HepG2 (cell line): Measurements from ENCODE around the gene USP24. TPM values are rescaled to one million over a fixed set of nuclear protein-coding genes. Genes with fewer than 3 reads are reported as not detected.

ENCODE experiments used
- HDAC6 ChIP-seq: fragments of 200-600 bp; sonication (generic); IDR thresholded peaks from 2 replicates; pipeline ENCODE4 v1.7.0; 2017; ENCODE audit warnings: mild to moderate bottlenecking, antibody characterized with exemption, low read length, low read depth
- ISL2 ChIP-seq: sonication (generic); formaldehyde crosslinking; IDR thresholded peaks from 2 replicates; pipeline ENCODE4 v1.5.0; 2020; ENCODE audit warnings: missing genetic modification reagents
- JARID2 ChIP-seq: sonication (generic); formaldehyde crosslinking; IDR thresholded peaks from 2 replicates; pipeline ENCODE4 v1.8.1; 2023; ENCODE audit warnings: missing genetic modification reagents, inconsistent platforms; ENCODE audit not compliant: insufficient replicate concordance
- MLLT10 ChIP-seq: sonication (generic); formaldehyde crosslinking; IDR thresholded peaks from 2 replicates; pipeline ENCODE4 v1.4.0; 2020; ENCODE audit warnings: missing genetic modification reagents
- NFE2 ChIP-seq: sonication (generic); formaldehyde crosslinking; IDR thresholded peaks from 2 replicates; pipeline ENCODE4 v1.4.0; 2020; ENCODE audit warnings: missing genetic modification reagents
- RAD21 ChIP-seq: fragments of 450-650 bp; formaldehyde crosslinking; IDR thresholded peaks from 2 replicates; pipeline ENCODE4 v1.5.0; 2020; ENCODE audit warnings: mild to moderate bottlenecking
- SALL2 ChIP-seq: sonication (generic); formaldehyde crosslinking; IDR thresholded peaks from 2 replicates; pipeline ENCODE4 v1.8.1; 2023; ENCODE audit warnings: mild to moderate bottlenecking, missing genetic modification reagents, inconsistent platforms
- SNRNP70 ChIP-seq: fragments of 200-400 bp; formaldehyde crosslinking; IDR thresholded peaks from 2 replicates; pipeline ENCODE4 v1.6.1; 2017; ENCODE audit warnings: mild to moderate bottlenecking, low read depth, low read length, moderate library complexity
- STAG1 ChIP-seq: sonication (generic); formaldehyde crosslinking; IDR thresholded peaks from 2 replicates; pipeline ENCODE4 v1.4.0; 2020; ENCODE audit warnings: missing genetic modification reagents
- TCF7L2 ChIP-seq: IDR thresholded peaks from 2 replicates; pipeline ENCODE4 v1.6.1; 2011; ENCODE audit warnings: mild to moderate bottlenecking, low read depth, low read length, moderate library complexity
- TEAD2 ChIP-seq: sonication (generic); formaldehyde crosslinking; IDR thresholded peaks from 2 replicates; pipeline ENCODE4 v1.9.0; 2021; ENCODE audit warnings: missing genetic modification reagents
- WIZ ChIP-seq: sonication (generic); formaldehyde crosslinking; IDR thresholded peaks from 2 replicates; pipeline ENCODE4 v1.5.1; 2020; ENCODE audit warnings: mild to moderate bottlenecking, missing genetic modification reagents
- YEATS4 ChIP-seq: sonication (generic); formaldehyde crosslinking; IDR thresholded peaks from 2 replicates; pipeline ENCODE4 v1.4.0; 2020; ENCODE audit warnings: missing genetic modification reagents, borderline replicate concordance
- ZBTB7A ChIP-seq: sonication (generic); formaldehyde crosslinking; IDR thresholded peaks from 2 replicates; pipeline ENCODE4 v1.8.0; 2022; ENCODE audit warnings: mild to moderate bottlenecking, missing genetic modification reagents
- ZNF225 ChIP-seq: sonication (generic); formaldehyde crosslinking; IDR thresholded peaks from 2 replicates; pipeline ENCODE4 v1.4.0; 2020; ENCODE audit warnings: mild to moderate bottlenecking, missing genetic modification reagents
- ZNF230 ChIP-seq: sonication (generic); formaldehyde crosslinking; IDR thresholded peaks from 2 replicates; pipeline ENCODE4 v1.4.0; 2020; ENCODE audit warnings: mild to moderate bottlenecking, missing genetic modification reagents
- ZNF34 ChIP-seq: sonication (generic); formaldehyde crosslinking; IDR thresholded peaks from 2 replicates; pipeline ENCODE4 v1.4.0; 2020; ENCODE audit warnings: mild to moderate bottlenecking, missing genetic modification reagents, borderline replicate concordance
- ZNF354B ChIP-seq: sonication (generic); formaldehyde crosslinking; IDR thresholded peaks from 2 replicates; pipeline ENCODE4 v1.8.0; 2022; ENCODE audit warnings: mild to moderate bottlenecking, missing genetic modification reagents
- ZNF891 ChIP-seq: sonication (generic); formaldehyde crosslinking; IDR thresholded peaks from 2 replicates; pipeline ENCODE4 v1.5.0; 2020; ENCODE audit warnings: mild to moderate bottlenecking, missing genetic modification reagents
- ZSCAN12 ChIP-seq: sonication (generic); formaldehyde crosslinking; IDR thresholded peaks from 2 replicates; pipeline ENCODE4 v1.9.0; 2021; ENCODE audit warnings: mild to moderate bottlenecking, missing genetic modification reagents
- polyA plus RNA-seq, 8 experiments: library from polyadenylated mRNA; depleted of rRNA in 3 of 8; stranded (reverse) in 7 of 8; unstranded in 1 of 8; fragments of >200 nt; fragmentation: Illumina TruSeq in 4 of 8; extraction: Trizol in 4 of 8; gene quantifications; 2 replicates each; pipeline versions ENCODE4 v1.2.1 to v1.2.3, GENCODE V29; 2011 to 2016; ENCODE audit warnings: low read depth in 4 of 8, missing spikeins in 1 of 8, mixed read lengths in 1 of 8; ENCODE audit not compliant: insufficient read depth in 1 of 8
- total RNA-seq, 5 experiments: library from RNA; depleted of rRNA; stranded (reverse); fragments of >200 nt; fragmentation: Illumina TruSeq; extraction: Trizol; gene quantifications; 2 replicates each; pipeline ENCODE4 v1.2.3, GENCODE V29; 2016; ENCODE audit warnings: low read depth in 1 of 5
- TF ChIP-seq, protein P1 (sequence below): sonication (generic); formaldehyde crosslinking; IDR thresholded peaks from 2 replicates; pipeline ENCODE4 v1.5.1; 2020; ENCODE audit warnings: mild to moderate bottlenecking, missing genetic modification reagents, moderate library complexity
- TF ChIP-seq, protein P2 (sequence below), 2 experiments: sonication (generic) in 1 of 2; formaldehyde crosslinking in 1 of 2; IDR thresholded peaks; 2 replicates each; pipeline versions ENCODE4 v1.5.1 to v1.6.1; 2011 to 2020; ENCODE audit warnings: borderline replicate concordance in 1 of 2, low read depth in 1 of 2, low read length in 1 of 2, mild to moderate bottlenecking in 1 of 2, missing genetic modification reagents in 1 of 2, moderate library complexity in 1 of 2
- TF ChIP-seq, protein P3 (sequence below): sonication (generic); formaldehyde crosslinking; IDR thresholded peaks from 2 replicates; pipeline ENCODE4 v1.5.0; 2020; ENCODE audit warnings: missing genetic modification reagents

The USP24 gene
- total and polyA plus RNA-seq, 2 of the 13 experiments (the other 11 are each of a cell fraction or from before 2014, with no cell fraction given), result 18.8 to 47.6 TPM

DNA sequence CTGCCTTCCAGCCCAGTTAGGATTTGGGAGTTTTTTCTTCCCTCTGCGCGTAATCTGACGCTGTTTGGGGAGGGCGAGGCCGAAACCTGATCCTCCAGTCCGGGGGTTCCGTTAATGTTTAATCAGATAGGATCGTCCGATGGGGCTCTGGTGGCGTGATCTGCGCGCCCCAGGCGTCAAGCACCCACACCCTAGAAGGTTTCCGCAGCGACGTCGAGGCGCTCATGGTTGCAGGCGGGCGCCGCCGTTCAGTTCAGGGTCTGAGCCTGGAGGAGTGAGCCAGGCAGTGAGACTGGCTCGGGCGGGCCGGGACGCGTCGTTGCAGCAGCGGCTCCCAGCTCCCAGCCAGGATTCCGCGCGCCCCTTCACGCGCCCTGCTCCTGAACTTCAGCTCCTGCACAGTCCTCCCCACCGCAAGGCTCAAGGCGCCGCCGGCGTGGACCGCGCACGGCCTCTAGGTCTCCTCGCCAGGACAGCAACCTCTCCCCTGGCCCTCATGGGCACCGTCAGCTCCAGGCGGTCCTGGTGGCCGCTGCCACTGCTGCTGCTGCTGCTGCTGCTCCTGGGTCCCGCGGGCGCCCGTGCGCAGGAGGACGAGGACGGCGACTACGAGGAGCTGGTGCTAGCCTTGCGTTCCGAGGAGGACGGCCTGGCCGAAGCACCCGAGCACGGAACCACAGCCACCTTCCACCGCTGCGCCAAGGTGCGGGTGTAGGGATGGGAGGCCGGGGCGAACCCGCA lies 175.7 kb downstream of the USP24 start, which contains the start of gene PCSK9 (continued):
- TF ChIP-seq MLLT10 (CRISPR knock-in tag) (0 out of 2 replicates have a peak, but pooled peaks have one; percentile 47), YEATS4 (CRISPR knock-in tag) (peak; percentile 76), ISL2 (CRISPR knock-in tag) (no peak), JARID2 (CRISPR knock-in tag) (no peak), NFE2 (CRISPR knock-in tag) (no peak), HDAC6 (no peak), ZNF230 (peak; percentile 77; the same call in 1 of the 2 replicates), ZBTB7A (CRISPR knock-in tag) (peak; percentile 27; the same call in 1 of the 2 replicates), STAG1 (CRISPR knock-in tag) (no peak), ZNF354B (CRISPR knock-in tag) (peak; percentile 88), ZNF891 (CRISPR knock-in tag) (peak; percentile 87), WIZ (CRISPR knock-in tag) (no peak), SNRNP70 (no peak), RAD21 (CRISPR knock-in tag) (no peak; the same call in 1 of the 2 replicates), ZNF225 (CRISPR knock-in tag) (peak; percentile 76; the same call in 1 of the 2 replicates), TCF7L2 (no peak), TEAD2 (no peak), ZSCAN12 (no peak), SALL2 (CRISPR knock-in tag) (peak; percentile 88; the same call in 1 of the 2 replicates), ZNF34 (CRISPR knock-in tag) (no peak)
- TF ChIP-seq, protein P1, sequence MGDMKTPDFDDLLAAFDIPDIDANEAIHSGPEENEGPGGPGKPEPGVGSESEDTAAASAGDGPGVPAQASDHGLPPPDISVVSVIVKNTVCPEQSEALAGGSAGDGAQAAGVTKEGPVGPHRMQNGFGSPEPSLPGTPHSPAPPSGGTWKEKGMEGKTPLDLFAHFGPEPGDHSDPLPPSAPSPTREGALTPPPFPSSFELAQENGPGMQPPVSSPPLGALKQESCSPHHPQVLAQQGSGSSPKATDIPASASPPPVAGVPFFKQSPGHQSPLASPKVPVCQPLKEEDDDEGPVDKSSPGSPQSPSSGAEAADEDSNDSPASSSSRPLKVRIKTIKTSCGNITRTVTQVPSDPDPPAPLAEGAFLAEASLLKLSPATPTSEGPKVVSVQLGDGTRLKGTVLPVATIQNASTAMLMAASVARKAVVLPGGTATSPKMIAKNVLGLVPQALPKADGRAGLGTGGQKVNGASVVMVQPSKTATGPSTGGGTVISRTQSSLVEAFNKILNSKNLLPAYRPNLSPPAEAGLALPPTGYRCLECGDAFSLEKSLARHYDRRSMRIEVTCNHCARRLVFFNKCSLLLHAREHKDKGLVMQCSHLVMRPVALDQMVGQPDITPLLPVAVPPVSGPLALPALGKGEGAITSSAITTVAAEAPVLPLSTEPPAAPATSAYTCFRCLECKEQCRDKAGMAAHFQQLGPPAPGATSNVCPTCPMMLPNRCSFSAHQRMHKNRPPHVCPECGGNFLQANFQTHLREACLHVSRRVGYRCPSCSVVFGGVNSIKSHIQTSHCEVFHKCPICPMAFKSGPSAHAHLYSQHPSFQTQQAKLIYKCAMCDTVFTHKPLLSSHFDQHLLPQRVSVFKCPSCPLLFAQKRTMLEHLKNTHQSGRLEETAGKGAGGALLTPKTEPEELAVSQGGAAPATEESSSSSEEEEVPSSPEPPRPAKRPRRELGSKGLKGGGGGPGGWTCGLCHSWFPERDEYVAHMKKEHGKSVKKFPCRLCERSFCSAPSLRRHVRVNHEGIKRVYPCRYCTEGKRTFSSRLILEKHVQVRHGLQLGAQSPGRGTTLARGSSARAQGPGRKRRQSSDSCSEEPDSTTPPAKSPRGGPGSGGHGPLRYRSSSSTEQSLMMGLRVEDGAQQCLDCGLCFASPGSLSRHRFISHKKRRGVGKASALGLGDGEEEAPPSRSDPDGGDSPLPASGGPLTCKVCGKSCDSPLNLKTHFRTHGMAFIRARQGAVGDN (CRISPR knock-in tag), result peak; percentile 96
- TF ChIP-seq, protein P2, sequence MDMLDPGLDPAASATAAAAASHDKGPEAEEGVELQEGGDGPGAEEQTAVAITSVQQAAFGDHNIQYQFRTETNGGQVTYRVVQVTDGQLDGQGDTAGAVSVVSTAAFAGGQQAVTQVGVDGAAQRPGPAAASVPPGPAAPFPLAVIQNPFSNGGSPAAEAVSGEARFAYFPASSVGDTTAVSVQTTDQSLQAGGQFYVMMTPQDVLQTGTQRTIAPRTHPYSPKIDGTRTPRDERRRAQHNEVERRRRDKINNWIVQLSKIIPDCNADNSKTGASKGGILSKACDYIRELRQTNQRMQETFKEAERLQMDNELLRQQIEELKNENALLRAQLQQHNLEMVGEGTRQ (IDR thresholded peaks at IDR 0.05; ENCODE audit: low read depth, low read length), result no peak
- TF ChIP-seq, protein P2 (CRISPR knock-in tag; IDR thresholded peaks at IDR 0.05; ENCODE audit: borderline replicate concordance), result no peak
- TF ChIP-seq, protein P3, sequence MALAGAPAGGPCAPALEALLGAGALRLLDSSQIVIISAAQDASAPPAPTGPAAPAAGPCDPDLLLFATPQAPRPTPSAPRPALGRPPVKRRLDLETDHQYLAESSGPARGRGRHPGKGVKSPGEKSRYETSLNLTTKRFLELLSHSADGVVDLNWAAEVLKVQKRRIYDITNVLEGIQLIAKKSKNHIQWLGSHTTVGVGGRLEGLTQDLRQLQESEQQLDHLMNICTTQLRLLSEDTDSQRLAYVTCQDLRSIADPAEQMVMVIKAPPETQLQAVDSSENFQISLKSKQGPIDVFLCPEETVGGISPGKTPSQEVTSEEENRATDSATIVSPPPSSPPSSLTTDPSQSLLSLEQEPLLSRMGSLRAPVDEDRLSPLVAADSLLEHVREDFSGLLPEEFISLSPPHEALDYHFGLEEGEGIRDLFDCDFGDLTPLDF (CRISPR knock-in tag), result 0 out of 2 replicates have a peak, but pooled peaks have one; percentile 32
